H9 (cell line): ENCODE data around the gene MTHFD1L. TPM values are rescaled to one million over a fixed set of nuclear protein-coding genes. Genes with fewer than 3 reads are reported as not detected.

ENCODE experiments used
- DNase-seq: peaks from one replicate; pipeline ENCODE4 v3.0.0-alpha.2; 2017
- H2AFZ ChIP-seq: one replicate; pipeline ENCODE4 v1.6.1; 2013; ENCODE audit warnings: mild to moderate bottlenecking, low read length, control low read depth, moderate library complexity
- H2AK5ac ChIP-seq: 2 replicates; pipeline ENCODE4 v1.6.1; 2013; ENCODE audit warnings: low read length, control low read depth, mixed read lengths; ENCODE audit not compliant: insufficient read length
- H2BK120ac ChIP-seq: one replicate; pipeline ENCODE4 v1.6.1; 2013; ENCODE audit warnings: low read depth, mild to moderate bottlenecking, low read length, control low read depth, inconsistent platforms; ENCODE audit not compliant: poor library complexity, severe bottlenecking
- H2BK12ac ChIP-seq: 2 replicates; pipeline ENCODE4 v1.6.1; 2013; ENCODE audit warnings: low read length, control low read depth, mixed read lengths, low read depth; ENCODE audit not compliant: insufficient read length
- H2BK15ac ChIP-seq: 2 replicates; pipeline ENCODE4 v1.6.1; 2013; ENCODE audit warnings: low read depth, low read length, control low read depth
- H2BK20ac ChIP-seq: one replicate; pipeline ENCODE4 v1.6.1; 2013; ENCODE audit warnings: low read depth, mild to moderate bottlenecking, low read length, control low read depth, inconsistent platforms; ENCODE audit not compliant: poor library complexity, severe bottlenecking
- H2BK5ac ChIP-seq: 2 replicates; pipeline ENCODE4 v1.6.1; 2013; ENCODE audit warnings: low read length, control low read depth, mixed read lengths; ENCODE audit not compliant: insufficient read length
- H3K14ac ChIP-seq: 2 replicates; pipeline ENCODE4 v1.6.1; 2013; ENCODE audit warnings: low read length, control low read depth; ENCODE audit not compliant: insufficient read depth
- H3K18ac ChIP-seq: 2 replicates; pipeline ENCODE4 v1.6.1; 2013; ENCODE audit warnings: low read depth, mild to moderate bottlenecking, mixed read lengths, low read length, control low read depth; ENCODE audit not compliant: insufficient read length
- H3K23ac ChIP-seq: 2 replicates; pipeline ENCODE4 v1.6.1; 2013; ENCODE audit warnings: low read length, control low read depth, mixed read lengths, low read depth; ENCODE audit not compliant: insufficient read length
- H3K23me2 ChIP-seq: 2 replicates; pipeline ENCODE4 v1.6.1; 2013; ENCODE audit warnings: low read depth, mild to moderate bottlenecking, mixed read lengths, low read length, control low read depth; ENCODE audit not compliant: insufficient read length, poor library complexity, severe bottlenecking
- H3K27ac ChIP-seq: 2 replicates; pipeline ENCODE4 v1.5.1; 2013; ENCODE audit warnings: low read length, control low read depth, mixed read lengths, low read depth; ENCODE audit not compliant: insufficient read length
- H3K27me3 ChIP-seq: 2 replicates; pipeline ENCODE4 v1.6.1; 2013; ENCODE audit warnings: low read length, control low read depth, inconsistent platforms; ENCODE audit not compliant: insufficient read depth
- H3K4ac ChIP-seq: 2 replicates; pipeline ENCODE4 v1.6.1; 2013; ENCODE audit warnings: low read depth, mild to moderate bottlenecking, control low read depth, inconsistent platforms, low read length, moderate library complexity
- H3K4me1 ChIP-seq: 2 replicates; pipeline ENCODE4 v1.6.1; 2013; ENCODE audit warnings: low read length, control low read depth, inconsistent platforms; ENCODE audit not compliant: insufficient read depth
- H3K4me2 ChIP-seq: 2 replicates; pipeline ENCODE4 v1.6.1; 2013; ENCODE audit warnings: low read length, control low read depth, mixed read lengths; ENCODE audit not compliant: insufficient read length, insufficient read depth
- H3K56ac ChIP-seq: 2 replicates; pipeline ENCODE4 v1.6.1; 2013; ENCODE audit warnings: low read depth, mild to moderate bottlenecking, mixed read lengths, low read length, control low read depth; ENCODE audit not compliant: insufficient read length
- H3K79me1 ChIP-seq: 2 replicates; pipeline ENCODE4 v1.6.1; 2013; ENCODE audit warnings: low read depth, mild to moderate bottlenecking, moderate library complexity, low read length, control low read depth, inconsistent platforms; ENCODE audit not compliant: insufficient read depth, poor library complexity, severe bottlenecking
- H3K79me2 ChIP-seq: 2 replicates; pipeline ENCODE4 v1.6.1; 2013; ENCODE audit warnings: low read length, control low read depth, inconsistent platforms; ENCODE audit not compliant: insufficient read depth
- H3K9ac ChIP-seq: 2 replicates; pipeline ENCODE4 v1.6.1; 2013; ENCODE audit warnings: low read length, control low read depth, mixed read lengths; ENCODE audit not compliant: insufficient read length; ENCODE audit errors: extremely low read depth
- H3K9me3 ChIP-seq: one replicate; pipeline ENCODE4 v1.6.1; 2013; ENCODE audit warnings: low read depth, low read length, inconsistent platforms; ENCODE audit not compliant: control insufficient read depth
- H3T11ph ChIP-seq: one replicate; pipeline ENCODE4 v1.6.1; 2013; ENCODE audit warnings: mild to moderate bottlenecking, low read length, control low read depth, inconsistent platforms
- H4K20me1 ChIP-seq: one replicate; pipeline ENCODE4 v1.6.1; 2013; ENCODE audit not compliant: control insufficient read depth, insufficient read length, insufficient read depth
- H4K5ac ChIP-seq: 2 replicates; pipeline ENCODE4 v1.6.1; 2013; ENCODE audit warnings: low read depth, mild to moderate bottlenecking, mixed read lengths, low read length, control low read depth; ENCODE audit not compliant: insufficient read length
- H4K8ac ChIP-seq: replicated peaks from 2 replicates; pipeline ENCODE4 v1.6.1; 2013; ENCODE audit warnings: low read length, control low read depth, mixed read lengths, low read depth; ENCODE audit not compliant: insufficient read length
- H4K91ac ChIP-seq: 2 replicates; pipeline ENCODE4 v1.6.1; 2013; ENCODE audit warnings: low read depth, mild to moderate bottlenecking, moderate library complexity, mixed read lengths, low read length, control low read depth; ENCODE audit not compliant: insufficient read length
- H3K27ac Mint-ChIP-seq, 3 experiments: 2 replicates in 2 of 3; 3 replicates in 1 of 3; pipeline ENCODE4 v1.8.0; 2020 to 2021; ENCODE audit warnings: mixed read lengths in 3 of 3, mild to moderate bottlenecking in 1 of 3, moderate library complexity in 1 of 3
- H3K27me3 Mint-ChIP-seq: 2 replicates; pipeline ENCODE4 v1.8.0; 2021; ENCODE audit warnings: low read depth, mild to moderate bottlenecking, moderate library complexity, mixed read lengths
- H3K36me3 Mint-ChIP-seq, 3 experiments: 2 replicates in 2 of 3; 3 replicates in 1 of 3; pipeline ENCODE4 v1.8.0; 2020 to 2021; ENCODE audit warnings: low read depth in 3 of 3, mixed read lengths in 3 of 3; ENCODE audit not compliant: insufficient read depth in 1 of 3
- H3K4me1 Mint-ChIP-seq, 2 experiments: 2 replicates each; pipeline ENCODE4 v1.8.0; 2020; ENCODE audit warnings: mixed read lengths in 2 of 2
- H3K4me3 Mint-ChIP-seq, 2 experiments: 2 replicates in 1 of 2; 3 replicates in 1 of 2; pipeline ENCODE4 v1.8.0; 2020 to 2021; ENCODE audit warnings: mild to moderate bottlenecking in 2 of 2, mixed read lengths in 2 of 2, moderate library complexity in 1 of 2
- H3K9me3 Mint-ChIP-seq, 2 experiments: 2 replicates in 1 of 2; 3 replicates in 1 of 2; pipeline ENCODE4 v1.8.0; 2020; ENCODE audit warnings: mild to moderate bottlenecking in 2 of 2, mixed read lengths in 2 of 2, moderate library complexity in 1 of 2
- WGBS: extraction: QIAGEN DNeasy Blood & Tissue Kit; methylation state at CpG from one replicate; pipeline ENCODE4 v1.1.7; 2013; ENCODE audit warnings: missing lambda C conversion rate, low lambda C conversion rate, mixed read lengths; ENCODE audit not compliant: insufficient read length; ENCODE audit errors: extremely low coverage; 5-methylcytosine and 5-hydroxymethylcytosine counted together
- total RNA-seq: library from RNA; stranded (reverse); gene quantifications from 2 replicates; pipeline ENCODE4 v1.2.1, GENCODE V29; 2021
- TF ChIP-seq, protein P1 (sequence below): fragments of 200-600 bp; sonication (generic); conservative IDR thresholded peaks from 3 replicates; pipeline ENCODE4 v1.8.0; 2021; ENCODE audit warnings: antibody characterized with exemption, mild to moderate bottlenecking

Gene MTHFD1L
- total RNA-seq, 1 experiment from 2014 or later = 90.2 TPM

DNA sequence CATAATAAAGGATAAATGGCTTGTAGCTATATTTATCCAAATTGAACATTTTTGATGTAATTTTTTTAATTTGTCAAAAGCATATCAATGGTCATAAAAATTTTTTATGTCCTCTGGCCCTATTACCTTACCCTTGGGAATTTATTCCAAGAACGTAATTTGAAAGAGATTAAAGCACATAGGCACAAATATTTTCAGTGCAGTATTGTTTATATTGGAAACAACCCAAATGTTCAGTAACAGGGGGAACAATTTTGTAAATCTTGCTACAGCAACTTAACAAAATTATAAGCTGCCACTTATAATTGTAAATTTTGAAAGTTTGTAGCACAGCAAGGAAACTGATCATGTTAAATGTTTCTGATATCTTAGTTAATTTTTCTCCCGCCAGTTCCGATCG lies 142.4 kb downstream of the MTHFD1L start:
- no peak overlapping the region for H2BK120ac ChIP-seq
- H3K9me3 ChIP-seq = no peaks in the 10 kb centered on the region
- H2AK5ac ChIP-seq = no peak overlapping the region
- peak overlapping the region in 1 of 3 experiments; percentile 67; a peak in 1 of 7 replicates for H3K27ac Mint-ChIP-seq
- H4K91ac ChIP-seq = no peak overlapping the region
- no peaks in the 10 kb centered on the region for H3K27me3 ChIP-seq
- no peaks in the 10 kb centered on the region for H3K79me1 ChIP-seq
- no peak overlapping the region for H3K18ac ChIP-seq
- no peak overlapping the region for H3K23ac ChIP-seq
- no peak overlapping the region for H3K4me2 ChIP-seq
- H4K8ac ChIP-seq = no peak overlapping the region
- no peak overlapping the region for H3T11ph ChIP-seq
- peaks cover 7% of the 10 kb centered on the region; the same call in 1 of the 2 replicates for H3K4me1 ChIP-seq
- H2BK5ac ChIP-seq = no peak overlapping the region
- peaks cover 55 to 58% of the 10 kb centered on the region in 2 experiments for H3K4me1 Mint-ChIP-seq
- H3K4ac ChIP-seq = no peak overlapping the region
- WGBS = no CpG with 5 or more reads among the region's 4 CpGs
- no peak overlapping the region for H2BK15ac ChIP-seq
- H2BK20ac ChIP-seq = no peak overlapping the region
- no peak overlapping the region for H3K9ac ChIP-seq
- H3K56ac ChIP-seq = no peak overlapping the region
- no peak overlapping the region for H4K5ac ChIP-seq
- DNase-seq = no peak
- H3K9me3 Mint-ChIP-seq = no peaks in the 10 kb centered on the region
- TF ChIP-seq, protein P1, sequence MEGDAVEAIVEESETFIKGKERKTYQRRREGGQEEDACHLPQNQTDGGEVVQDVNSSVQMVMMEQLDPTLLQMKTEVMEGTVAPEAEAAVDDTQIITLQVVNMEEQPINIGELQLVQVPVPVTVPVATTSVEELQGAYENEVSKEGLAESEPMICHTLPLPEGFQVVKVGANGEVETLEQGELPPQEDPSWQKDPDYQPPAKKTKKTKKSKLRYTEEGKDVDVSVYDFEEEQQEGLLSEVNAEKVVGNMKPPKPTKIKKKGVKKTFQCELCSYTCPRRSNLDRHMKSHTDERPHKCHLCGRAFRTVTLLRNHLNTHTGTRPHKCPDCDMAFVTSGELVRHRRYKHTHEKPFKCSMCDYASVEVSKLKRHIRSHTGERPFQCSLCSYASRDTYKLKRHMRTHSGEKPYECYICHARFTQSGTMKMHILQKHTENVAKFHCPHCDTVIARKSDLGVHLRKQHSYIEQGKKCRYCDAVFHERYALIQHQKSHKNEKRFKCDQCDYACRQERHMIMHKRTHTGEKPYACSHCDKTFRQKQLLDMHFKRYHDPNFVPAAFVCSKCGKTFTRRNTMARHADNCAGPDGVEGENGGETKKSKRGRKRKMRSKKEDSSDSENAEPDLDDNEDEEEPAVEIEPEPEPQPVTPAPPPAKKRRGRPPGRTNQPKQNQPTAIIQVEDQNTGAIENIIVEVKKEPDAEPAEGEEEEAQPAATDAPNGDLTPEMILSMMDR = no peak
- no peak overlapping the region for H2AFZ ChIP-seq
- H3K23me2 ChIP-seq = no peaks in the 10 kb centered on the region
- H2BK12ac ChIP-seq = no peak overlapping the region
- H3K14ac ChIP-seq = no peak overlapping the region
- no peaks in the 10 kb centered on the region for H3K79me2 ChIP-seq
- H3K4me3 Mint-ChIP-seq = no peak overlapping the region
- peaks cover 1 to 18% (median 3%) of the 10 kb centered on the region in 3 experiments; a peak in 4 of 7 replicates for H3K36me3 Mint-ChIP-seq
- no peaks in the 10 kb centered on the region for H4K20me1 ChIP-seq
- H3K27ac ChIP-seq = no peak overlapping the region
- no peaks in the 10 kb centered on the region for H3K27me3 Mint-ChIP-seq
